Liver (tissue), 9 donors: ENCODE measurements around the gene ASTN1. TPM values are rescaled to one million over a fixed set of nuclear protein-coding genes. Genes with fewer than 3 reads are reported as not detected.

ENCODE experiments used
- DNase-seq: peaks from one replicate; pipeline ENCODE4 v3.0.0-alpha.2; 2017; ENCODE audit warnings: low spot score
- H3K27ac ChIP-seq, 2 donors: one replicate each; pipeline ENCODE4 v1.7.0; 2013; ENCODE audit warnings: inconsistent platforms in 2 of 2, low read length in 2 of 2, control low read depth in 1 of 2, low read depth in 1 of 2, mild to moderate bottlenecking in 1 of 2
- H3K27me3 ChIP-seq, 4 donors: one replicate each; pipeline versions ENCODE4 v1.6.1 to v1.7.0; 2013; ENCODE audit warnings: low read length in 3 of 4, inconsistent platforms in 1 of 4, mild to moderate bottlenecking in 1 of 4, moderate library complexity in 1 of 4; ENCODE audit not compliant: control insufficient read depth in 4 of 4, insufficient read depth in 4 of 4
- H3K36me3 ChIP-seq, 4 donors: one replicate each; pipeline versions ENCODE4 v1.6.1 to v1.7.0; 2013; ENCODE audit warnings: low read length in 3 of 4, mild to moderate bottlenecking in 3 of 4, low read depth in 1 of 4, moderate library complexity in 1 of 4; ENCODE audit not compliant: control insufficient read depth in 4 of 4, insufficient read depth in 3 of 4
- H3K4me1 ChIP-seq, 4 donors: one replicate each; pipeline versions ENCODE4 v1.6.1 to v1.7.0; 2013; ENCODE audit warnings: low read length in 3 of 4, mild to moderate bottlenecking in 3 of 4, moderate library complexity in 1 of 4; ENCODE audit not compliant: control insufficient read depth in 4 of 4, insufficient read depth in 4 of 4
- H3K4me3 ChIP-seq, 3 donors: one replicate each; pipeline versions ENCODE4 v1.6.1 to v1.7.0; 2013; ENCODE audit warnings: low read length in 3 of 3, control low read depth in 1 of 3, low read depth in 1 of 3, mild to moderate bottlenecking in 1 of 3
- H3K9ac ChIP-seq, 2 donors: one replicate each; pipeline ENCODE4 v1.7.0; 2013; ENCODE audit warnings: low read length in 2 of 2, mild to moderate bottlenecking in 2 of 2, moderate library complexity in 2 of 2, control low read depth in 1 of 2, low read depth in 1 of 2
- H3K9me3 ChIP-seq, 4 donors: one replicate each; pipeline versions ENCODE4 v1.6.1 to v1.7.0; 2013; ENCODE audit warnings: low read length in 3 of 4; ENCODE audit not compliant: control insufficient read depth in 4 of 4
- EGR1 ChIP-seq, 2 donors: IDR thresholded peaks; 2 replicates each; pipeline ENCODE4 v1.6.1; 2016 to 2018; ENCODE audit warnings: antibody characterized with exemption in 2 of 2, low read depth in 2 of 2
- FOXA1 ChIP-seq: IDR thresholded peaks from 2 replicates; pipeline ENCODE4 v1.6.1; 2016; ENCODE audit warnings: antibody characterized with exemption
- FOXA2 ChIP-seq: IDR thresholded peaks from 2 replicates; pipeline ENCODE4 v1.6.1; 2016; ENCODE audit warnings: antibody characterized with exemption
- GABPA ChIP-seq, 2 donors: IDR thresholded peaks in 1 of 2; conservative IDR thresholded peaks in 1 of 2; 2 replicates each; pipeline ENCODE4 v1.6.1; 2016; ENCODE audit warnings: antibody characterized with exemption in 2 of 2, mild to moderate bottlenecking in 1 of 2, moderate library complexity in 1 of 2
- HNF4A ChIP-seq, 2 donors: conservative IDR thresholded peaks; 2 replicates each; pipeline ENCODE4 v1.6.1; 2016; ENCODE audit warnings: antibody characterized with exemption in 2 of 2, mild to moderate bottlenecking in 2 of 2
- HNF4G ChIP-seq: IDR thresholded peaks from 2 replicates; pipeline ENCODE4 v1.6.1; 2016; ENCODE audit warnings: antibody characterized with exemption
- JUND ChIP-seq, 2 donors: IDR thresholded peaks; 2 replicates each; pipeline ENCODE4 v1.6.1; 2016; ENCODE audit warnings: antibody characterized with exemption in 2 of 2
- NR2F2 ChIP-seq: IDR thresholded peaks from 2 replicates; pipeline ENCODE4 v1.6.1; 2016; ENCODE audit warnings: antibody characterized with exemption
- RAD21 ChIP-seq, 2 donors: IDR thresholded peaks; 2 replicates each; pipeline ENCODE4 v1.6.1; 2016; ENCODE audit warnings: antibody characterized with exemption in 2 of 2, mild to moderate bottlenecking in 2 of 2
- REST ChIP-seq: IDR thresholded peaks from 2 replicates; pipeline ENCODE4 v1.6.1; 2016; ENCODE audit warnings: antibody characterized with exemption, mild to moderate bottlenecking
- RXRA ChIP-seq, 2 donors: IDR thresholded peaks; 2 replicates each; pipeline ENCODE4 v1.6.1; 2017 to 2018; ENCODE audit warnings: antibody characterized with exemption in 2 of 2, mild to moderate bottlenecking in 1 of 2
- SP1 ChIP-seq: IDR thresholded peaks from 2 replicates; pipeline ENCODE4 v1.6.1; 2018; ENCODE audit warnings: antibody characterized with exemption, mild to moderate bottlenecking
- TAF1 ChIP-seq: conservative IDR thresholded peaks from 2 replicates; pipeline ENCODE4 v1.6.1; 2016; ENCODE audit warnings: antibody characterized with exemption, mild to moderate bottlenecking
- YY1 ChIP-seq: IDR thresholded peaks from 2 replicates; pipeline ENCODE4 v1.6.1; 2016; ENCODE audit warnings: antibody characterized with exemption, mild to moderate bottlenecking
- WGBS: extraction: QIAGEN DNeasy Blood & Tissue Kit; methylation state at CpG from one replicate; pipeline ENCODE4 v1.1.7; 2013; 5-methylcytosine and 5-hydroxymethylcytosine counted together
- polyA plus RNA-seq, 2 donors: library from polyadenylated mRNA; stranded (reverse) in 1 of 2; unstranded in 1 of 2; fragments of 200-250 nt in 1 of 2; fragments of >200 nt in 1 of 2; fragmentation: Nextera tagmentation in 1 of 2; extraction: Ambion mirVana in 1 of 2; gene quantifications; one replicate each; pipeline versions ENCODE4 v1.2.1 to v1.2.3, GENCODE V29; 2013 to 2015
- total RNA-seq, 2 donors: library from RNA; depleted of rRNA; stranded (reverse); fragments of >200 nt; gene quantifications; one replicate each; pipeline ENCODE4 v1.2.3, GENCODE V29; 2014
- TF ChIP-seq, protein P1 (sequence below): IDR thresholded peaks from 2 replicates; pipeline ENCODE4 v1.6.1; 2016; ENCODE audit warnings: antibody characterized with exemption
- TF ChIP-seq, protein P2 (sequence below): IDR thresholded peaks from 2 replicates; pipeline ENCODE4 v1.6.1; 2016; ENCODE audit warnings: antibody characterized with exemption
- TF ChIP-seq, protein P3 (sequence below): IDR thresholded peaks from 2 replicates; pipeline ENCODE4 v1.6.1; 2016; ENCODE audit warnings: antibody characterized with exemption
- donor health status: healthy.
- donor health status: healthy.
- donor health status: healthy.
- donor health status: healthy.
- donor health status: healthy.

ASTN1 gene
- total and polyA plus RNA-seq, 4 donors = 0.10 to 0.28 (median 0.18) TPM

DNA sequence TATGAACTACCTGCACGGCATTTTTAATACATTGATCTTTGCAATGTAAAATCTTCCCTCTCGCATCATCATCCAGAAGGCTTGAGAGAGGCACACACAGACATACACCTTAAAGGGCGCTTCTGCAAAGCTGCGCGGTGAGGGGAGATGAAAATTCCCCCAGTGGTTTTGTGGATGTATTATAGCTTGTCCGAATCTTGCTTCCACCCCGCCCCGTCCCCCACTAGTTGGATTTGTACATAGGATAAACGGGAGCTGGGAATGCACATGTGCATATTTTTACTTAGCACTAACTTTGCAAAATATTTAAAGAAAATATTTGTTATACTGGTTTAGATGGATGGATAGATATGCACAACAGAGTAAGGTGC is 542 bp upstream of the ASTN1 start:
- no peak for TF ChIP-seq YY1
- TF ChIP-seq FOXA2 = no peak
- no peak for TF ChIP-seq EGR1 (IDR thresholded peaks at IDR 0.05; ENCODE audit: low read depth in 2 of 2)
- TF ChIP-seq REST = no peak
- no peak for TF ChIP-seq TAF1
- no peak for TF ChIP-seq JUND (IDR thresholded peaks at IDR 0.05)
- TF ChIP-seq RAD21 (IDR thresholded peaks at IDR 0.05) = no peak
- TF ChIP-seq, protein P1, sequence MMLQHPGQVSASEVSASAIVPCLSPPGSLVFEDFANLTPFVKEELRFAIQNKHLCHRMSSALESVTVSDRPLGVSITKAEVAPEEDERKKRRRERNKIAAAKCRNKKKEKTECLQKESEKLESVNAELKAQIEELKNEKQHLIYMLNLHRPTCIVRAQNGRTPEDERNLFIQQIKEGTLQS = no peak
- TF ChIP-seq, protein P2, sequence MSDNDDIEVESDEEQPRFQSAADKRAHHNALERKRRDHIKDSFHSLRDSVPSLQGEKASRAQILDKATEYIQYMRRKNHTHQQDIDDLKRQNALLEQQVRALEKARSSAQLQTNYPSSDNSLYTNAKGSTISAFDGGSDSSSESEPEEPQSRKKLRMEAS = no peak
- TF ChIP-seq, protein P3, sequence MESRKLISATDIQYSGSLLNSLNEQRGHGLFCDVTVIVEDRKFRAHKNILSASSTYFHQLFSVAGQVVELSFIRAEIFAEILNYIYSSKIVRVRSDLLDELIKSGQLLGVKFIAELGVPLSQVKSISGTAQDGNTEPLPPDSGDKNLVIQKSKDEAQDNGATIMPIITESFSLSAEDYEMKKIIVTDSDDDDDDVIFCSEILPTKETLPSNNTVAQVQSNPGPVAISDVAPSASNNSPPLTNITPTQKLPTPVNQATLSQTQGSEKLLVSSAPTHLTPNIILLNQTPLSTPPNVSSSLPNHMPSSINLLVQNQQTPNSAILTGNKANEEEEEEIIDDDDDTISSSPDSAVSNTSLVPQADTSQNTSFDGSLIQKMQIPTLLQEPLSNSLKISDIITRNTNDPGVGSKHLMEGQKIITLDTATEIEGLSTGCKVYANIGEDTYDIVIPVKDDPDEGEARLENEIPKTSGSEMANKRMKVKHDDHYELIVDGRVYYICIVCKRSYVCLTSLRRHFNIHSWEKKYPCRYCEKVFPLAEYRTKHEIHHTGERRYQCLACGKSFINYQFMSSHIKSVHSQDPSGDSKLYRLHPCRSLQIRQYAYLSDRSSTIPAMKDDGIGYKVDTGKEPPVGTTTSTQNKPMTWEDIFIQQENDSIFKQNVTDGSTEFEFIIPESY = no peak
- TF ChIP-seq SP1 = no peak
- no peak for TF ChIP-seq HNF4G
- no peak for TF ChIP-seq RXRA (IDR thresholded peaks at IDR 0.05)
- TF ChIP-seq HNF4A (conservative IDR thresholded peaks at IDR 0.05) = no peak
- no peak for TF ChIP-seq NR2F2
- TF ChIP-seq GABPA (IDR thresholded peaks at IDR 0.05 in 1 of 2, conservative IDR thresholded peaks at IDR 0.05 in 1 of 2) = no peak
- no peak overlapping the region for H3K27ac ChIP-seq
- no peaks in the 10 kb centered on the region for H3K4me1 ChIP-seq
- H3K9me3 ChIP-seq = no peaks in the 10 kb centered on the region
- H3K27me3 ChIP-seq = peaks cover 0 to 5% (median 0%) of the 10 kb centered on the region in 4 donors
- H3K9ac ChIP-seq = no peak overlapping the region
- WGBS = 5% methylated on average over 9 of the region's 9 CpGs
- DNase-seq = no peak
- H3K4me3 ChIP-seq = no peak overlapping the region
- no peaks in the 10 kb centered on the region for H3K36me3 ChIP-seq

- H3K27ac ChIP-seq = no peak overlapping the region
Observed at GRCh38 chr1:177163844-177164379, 600 bp downstream of the ASTN1 start.

More at GRCh38 chr1:177163844-177164379, 600 bp downstream of the ASTN1 start:
- DNase-seq = no peak
- WGBS = 1% methylated on average over 15 of the region's 15 CpGs
- no peak for TF ChIP-seq FOXA2
- no peak for TF ChIP-seq FOXA1
- TF ChIP-seq GABPA (IDR thresholded peaks at IDR 0.05 in 1 of 2, conservative IDR thresholded peaks at IDR 0.05 in 1 of 2) = no peak
- no peak for TF ChIP-seq JUND (IDR thresholded peaks at IDR 0.05)
- TF ChIP-seq, protein P2 = no peak
- TF ChIP-seq TAF1 = no peak
- no peak for TF ChIP-seq HNF4G
- TF ChIP-seq HNF4A (conservative IDR thresholded peaks at IDR 0.05) = no peak
- TF ChIP-seq SP1 = no peak
- TF ChIP-seq RXRA (IDR thresholded peaks at IDR 0.05) = no peak
- no peak for TF ChIP-seq NR2F2
- TF ChIP-seq, protein P3 = no peak
- TF ChIP-seq REST = no peak
- TF ChIP-seq, protein P1 = no peak
- no peak for TF ChIP-seq YY1
- no peak for TF ChIP-seq EGR1 (IDR thresholded peaks at IDR 0.05; ENCODE audit: low read depth in 2 of 2)
- Histone ChIP-seq H3K4me1 (no peaks in the 10 kb centered on the region), H3K36me3 (no peaks in the 10 kb centered on the region), H3K9me3 (no peaks in the 10 kb centered on the region), H3K27me3 (peaks cover 0 to 5% (median 0%) of the 10 kb centered on the region in 4 donors), H3K4me3 (no peak overlapping the region), H3K9ac (no peak overlapping the region)
